ENCODE results near the gene GSK3B.
"Not testable (repeated sequence)": the region's sequence is repeated elsewhere in the genome, so short reads cannot be mapped to it uniquely, and the experiment has no call there.

The GSK3B gene

DNA sequence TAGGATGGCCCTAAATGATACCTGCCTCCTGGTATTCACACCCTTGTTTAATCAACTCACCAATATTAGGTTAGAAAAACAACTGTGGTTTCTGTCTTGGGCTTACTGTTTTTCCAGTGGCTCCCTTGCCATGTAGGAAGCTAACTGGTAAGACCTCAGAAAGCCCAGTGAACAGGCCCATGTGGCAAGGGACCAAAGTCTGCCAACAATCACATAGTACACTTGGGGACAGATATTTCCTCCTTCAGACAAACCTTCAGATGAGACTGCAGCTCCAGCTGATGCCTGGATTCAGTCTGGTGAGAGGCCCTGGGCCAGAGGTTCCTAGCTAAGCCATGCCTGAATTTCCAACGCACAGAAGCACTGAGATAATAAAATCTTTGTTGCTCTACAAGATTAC lies 96.1 kb downstream of the GSK3B start:
- DNase-seq, result no peak

- DNase-seq, result no peak
These were observed 103.4 kb downstream of the GSK3B start for GRCh38 chr3:119990888-119991287.

DNA sequence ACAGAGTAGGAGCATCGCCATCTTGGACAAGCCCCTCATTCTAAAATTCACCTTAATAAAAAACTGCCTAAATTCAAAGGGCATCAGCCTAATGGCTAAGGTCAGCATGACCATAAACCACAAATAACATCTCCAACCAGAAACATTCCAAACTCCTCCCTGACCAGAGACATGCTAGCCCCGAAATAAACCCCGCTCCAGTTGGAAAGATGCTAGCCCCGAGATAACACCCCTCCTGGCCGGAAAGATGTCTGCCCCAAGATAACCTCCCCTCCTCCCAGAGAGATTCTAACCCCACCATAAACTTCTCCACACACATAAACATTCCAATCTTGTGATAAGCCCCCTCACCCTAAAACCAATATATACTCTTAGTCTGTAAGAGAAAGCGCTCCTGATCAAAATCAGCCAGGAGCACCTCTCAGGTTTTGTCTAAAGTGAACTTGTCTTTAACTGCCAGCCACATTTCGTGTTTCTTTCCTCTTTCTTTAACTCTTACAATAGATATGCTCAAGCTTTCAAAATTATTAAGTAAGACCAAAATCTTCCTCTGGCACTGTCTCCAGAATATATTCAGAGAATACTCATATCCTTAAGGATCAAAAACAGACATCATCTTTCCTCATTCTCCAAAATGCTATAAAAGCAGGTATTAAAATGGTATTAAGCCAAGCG lies 104.1 kb downstream of the GSK3B start:
- DNase-seq, result no peak

GRCh38 chr3:119986812-119987211 lies 107.4 kb downstream of the GSK3B start:
- DNase-seq, result not testable (repeated sequence)

GRCh38 chr3:119981386-119981785 lies 112.9 kb downstream of the GSK3B start:
- no peak for DNase-seq

DNA sequence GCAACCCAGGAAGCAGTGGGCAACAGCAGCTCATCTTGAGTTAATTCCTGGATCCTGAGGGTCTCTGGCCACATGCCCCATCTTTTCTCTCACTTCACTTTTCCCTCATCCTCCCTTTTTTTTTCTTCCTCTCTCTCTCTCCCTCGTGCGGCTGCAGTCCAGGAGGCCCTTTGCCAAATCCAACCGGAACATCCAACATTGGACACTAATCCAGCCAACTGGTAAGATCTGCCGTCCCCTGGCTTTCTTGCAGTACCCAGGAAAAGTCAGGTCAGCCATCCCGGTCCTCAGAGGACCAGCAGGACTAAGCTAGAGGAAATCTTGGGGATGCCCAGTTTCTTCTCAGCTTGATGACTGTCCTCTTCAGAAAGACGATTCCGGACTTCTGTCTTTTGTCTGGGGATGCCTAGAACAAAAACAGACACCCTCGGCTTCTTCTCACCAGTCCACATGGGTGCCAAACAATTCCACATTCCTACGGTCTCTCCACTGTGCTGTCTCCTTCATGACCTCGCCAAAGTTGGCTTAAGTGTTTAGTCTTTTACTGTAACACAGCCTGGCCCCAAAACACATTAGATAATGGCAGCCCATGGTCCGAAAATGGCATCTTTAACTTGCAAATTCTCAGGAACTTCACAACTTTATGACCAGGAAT lies 115.6 kb downstream of the GSK3B start:
- DNase-seq, result no peak

GRCh38 chr3:119977353-119977752 lies 116.9 kb downstream of the GSK3B start:
- no peak for DNase-seq

DNA sequence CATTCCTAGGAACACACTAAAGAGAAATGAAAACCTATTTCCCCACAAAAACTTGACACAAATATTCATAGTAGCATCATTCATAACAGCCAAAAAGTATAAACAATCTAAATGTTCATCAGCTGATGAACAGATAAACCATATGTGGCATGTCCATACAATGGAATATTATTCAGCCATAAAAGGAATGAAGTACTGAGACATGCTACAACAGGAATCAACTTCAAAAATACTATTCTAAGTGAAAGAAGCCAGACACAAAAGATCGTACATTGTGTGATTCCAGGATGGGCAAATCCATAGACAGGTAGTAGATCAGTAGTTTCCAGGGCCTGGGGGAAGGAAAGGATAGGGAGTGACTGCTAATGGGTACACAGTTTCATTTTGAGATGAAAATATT lies 118.0 kb downstream of the GSK3B start:
- DNase-seq, result no peak

DNA sequence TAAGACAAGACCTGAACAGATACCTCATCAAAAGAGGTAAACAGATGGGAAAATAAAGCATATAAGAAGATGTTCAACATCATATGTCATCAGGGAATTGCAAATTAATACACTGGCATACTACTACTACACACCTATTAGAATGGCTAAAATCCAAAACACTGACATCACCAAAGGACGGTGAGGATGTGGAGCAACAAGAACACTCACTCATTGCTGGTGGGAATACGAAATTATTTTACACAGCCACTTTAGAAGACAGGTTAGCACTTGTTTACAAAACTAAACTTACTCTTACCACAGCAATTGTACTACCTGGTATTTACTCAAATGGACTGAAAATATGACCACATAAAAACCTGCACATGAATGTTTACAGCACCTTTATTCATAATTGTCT lies 119.6 kb downstream of the GSK3B start:
- DNase-seq, result no peak

DNA sequence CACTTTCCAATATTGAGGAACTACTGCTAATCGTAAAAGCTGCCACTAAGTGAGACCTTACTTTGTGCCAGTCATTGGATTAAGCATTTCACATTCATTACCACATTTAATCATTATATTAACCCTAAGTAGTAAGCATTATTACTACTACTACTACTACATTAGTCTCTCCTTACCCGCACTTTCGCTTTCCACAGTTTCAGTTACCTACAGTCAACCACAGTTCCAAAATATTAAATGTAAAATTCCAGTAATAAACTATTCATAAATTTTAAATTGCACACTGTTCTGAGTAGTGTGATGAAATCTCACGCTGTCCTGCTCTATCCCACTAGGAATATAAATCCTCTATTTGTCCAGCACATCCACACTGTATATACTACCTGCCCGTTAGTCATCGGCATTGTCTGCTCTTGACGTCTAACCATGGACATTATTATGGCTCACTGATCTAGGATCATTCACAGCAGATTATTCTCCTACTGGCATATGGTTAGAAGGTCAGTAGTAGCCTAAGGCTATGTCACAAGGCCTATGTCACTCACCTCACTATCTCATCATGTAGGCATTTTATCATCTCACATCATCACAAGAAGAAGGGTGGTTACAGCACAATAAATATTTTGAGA lies 121.1 kb downstream of the GSK3B start:
- DNase-seq, result no peak

DNA sequence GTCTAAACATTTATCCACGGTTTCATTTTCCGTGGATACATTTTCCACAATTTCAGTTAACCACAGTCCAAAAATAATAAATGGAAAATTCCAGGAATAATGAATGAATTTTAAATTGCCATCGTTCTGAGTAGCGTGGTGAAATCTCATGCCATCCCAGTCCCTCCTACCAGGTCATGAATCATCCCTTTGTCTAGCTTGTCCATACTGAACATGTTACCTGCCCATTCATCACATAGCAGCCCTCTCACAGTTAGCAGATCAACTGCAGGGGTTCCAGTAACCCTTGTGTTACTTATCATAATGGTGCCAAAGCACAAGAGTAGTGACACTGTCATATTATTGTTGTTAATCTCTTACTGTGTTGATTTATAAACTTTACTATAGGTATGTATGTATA lies 124.5 kb downstream of the GSK3B start:
- DNase-seq, result no peak

DNA sequence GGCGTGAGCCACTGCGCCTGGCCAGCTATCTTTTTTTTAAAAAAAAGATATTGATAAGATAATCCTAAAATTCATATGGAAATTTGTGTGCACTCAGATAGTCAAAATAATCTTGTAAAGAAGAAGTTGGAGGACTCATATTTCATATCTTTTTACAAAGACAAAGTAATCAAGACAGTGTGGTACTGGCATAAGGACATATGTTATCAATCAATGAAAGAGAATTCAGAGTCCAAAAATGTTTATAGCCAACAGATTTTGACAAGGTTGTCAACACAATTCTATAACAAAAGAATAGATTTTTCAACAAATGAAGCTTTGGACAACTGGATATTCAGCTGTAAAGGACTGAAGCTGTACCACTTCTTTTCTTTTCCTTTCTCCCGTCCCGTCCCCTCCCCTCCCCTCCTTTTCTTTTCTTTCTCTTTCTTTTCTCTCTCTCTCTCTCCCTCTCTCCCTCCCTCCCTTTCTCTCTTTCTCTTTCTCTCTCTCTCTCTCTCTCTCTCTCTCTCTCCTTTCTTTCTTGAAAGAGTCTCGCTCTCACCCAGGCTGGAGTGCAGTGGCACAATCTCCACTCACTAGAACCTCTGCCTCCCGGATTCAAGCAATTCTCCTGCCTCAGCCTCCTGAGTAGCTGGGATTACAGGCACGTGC lies 126.8 kb downstream of the GSK3B start:
- no peak for DNase-seq

DNA sequence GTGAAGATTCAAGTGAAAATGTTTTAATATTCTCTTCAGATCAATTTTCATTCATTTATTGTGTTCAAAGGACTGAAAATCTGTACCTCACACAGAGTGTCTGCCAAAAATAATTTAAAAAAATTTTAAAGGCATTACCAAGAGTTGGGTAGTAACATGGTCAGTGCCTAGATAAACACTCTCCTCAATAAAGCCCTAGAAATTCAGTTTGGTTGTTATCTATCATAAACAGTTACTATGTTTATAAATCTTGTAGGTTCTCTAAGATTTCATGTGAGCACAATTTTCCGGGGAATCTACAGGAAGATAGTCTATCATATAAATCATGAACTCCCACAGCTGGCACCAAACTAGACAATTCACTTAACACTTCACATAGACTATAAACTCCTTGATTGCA lies 128.6 kb downstream of the GSK3B start:
- no peak for DNase-seq

- DNase-seq, result no peak
These were observed 130.0 kb downstream of the GSK3B start for GRCh38 chr3:119964294-119964693.

- DNase-seq, result no peak
These were observed 138.3 kb downstream of the GSK3B start for GRCh38 chr3:119955972-119956371.

- DNase-seq, result no peak
These were observed 143.5 kb downstream of the GSK3B start for GRCh38 chr3:119950666-119951325.

GRCh38 chr3:119945291-119945690 lies 149.0 kb downstream of the GSK3B start:
- no peak for DNase-seq

GRCh38 chr3:119944091-119944490 lies 150.2 kb downstream of the GSK3B start:
- no peak for DNase-seq

DNA sequence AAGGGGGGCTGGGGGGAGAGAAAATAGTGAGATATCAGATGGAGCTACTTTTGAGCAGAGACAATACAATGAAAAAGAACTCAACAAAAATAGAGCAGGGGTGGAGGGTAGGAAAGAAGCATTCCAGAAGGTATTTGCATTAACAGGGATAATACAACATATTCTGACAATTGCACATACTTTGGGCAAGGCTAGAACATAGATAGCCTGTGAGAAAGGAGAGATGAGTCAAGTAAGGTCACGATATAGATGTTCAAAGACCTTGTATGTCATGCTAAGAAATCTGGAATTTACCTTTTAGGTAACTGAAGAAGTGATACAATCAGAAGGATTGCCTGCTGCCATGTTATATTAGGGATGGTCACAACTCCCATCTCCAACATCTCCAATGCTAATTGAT lies 155.2 kb downstream of the GSK3B start:
- no peak for DNase-seq

GRCh38 chr3:119937229-119937628 lies 157.0 kb downstream of the GSK3B start:
- no peak for DNase-seq

- DNase-seq, result no peak
These were observed 160.0 kb downstream of the GSK3B start for GRCh38 chr3:119934249-119934648.

DNA sequence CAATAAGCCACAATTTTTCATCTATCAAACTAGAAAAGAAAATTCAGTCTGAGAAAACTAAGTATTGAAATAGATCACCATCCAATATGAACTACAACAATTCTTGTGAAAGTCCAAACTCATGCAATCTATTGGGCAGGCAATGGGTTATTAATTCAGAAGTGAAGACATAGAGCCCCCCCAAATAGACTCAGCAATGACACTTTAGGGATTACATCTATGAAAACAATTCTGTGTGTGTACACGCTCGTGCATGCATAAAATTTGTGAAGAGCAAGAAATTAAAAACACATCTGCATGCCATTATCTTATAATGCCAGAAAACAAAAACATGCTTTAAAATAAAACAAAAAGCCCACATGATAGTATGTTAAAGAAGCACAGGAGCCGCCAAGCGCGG lies 161.0 kb downstream of the GSK3B start:
- no peak for DNase-seq

DNA sequence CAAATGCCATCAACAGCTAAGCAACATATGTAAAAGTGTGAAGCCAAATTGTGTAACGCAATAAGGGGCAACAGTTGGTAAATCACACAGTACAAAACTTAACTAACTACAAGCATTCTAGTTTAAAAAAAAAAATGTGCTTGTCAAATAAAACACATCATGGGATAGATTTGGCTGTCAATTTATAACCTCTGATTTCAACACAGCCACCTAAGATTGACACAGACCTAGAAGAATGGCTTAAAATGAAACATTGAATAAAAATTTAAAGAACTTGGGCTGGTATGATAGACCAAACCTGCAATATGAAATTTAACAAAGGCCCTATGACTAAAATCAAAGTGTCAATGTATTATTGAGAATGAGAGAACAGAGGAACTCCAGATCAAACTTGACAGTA lies 164.0 kb downstream of the GSK3B start:
- DNase-seq, result no peak

Measured in cortex of kidney (tissue), 1 donor.